GM12878 (cell line): ENCODE results near the gene CCDC32. TPM values are rescaled to one million over a fixed set of nuclear protein-coding genes. Genes with fewer than 3 reads are reported as not detected.

Experiments
- ATAC-seq: fragments of 200-7000 bp; cut with Tn5 transposase; 3 replicates; pipeline ENCODE4 v1.9.1; 2020; ENCODE audit warnings: mild to moderate bottlenecking, moderate library complexity
- BruUV-seq: library from RNA; stranded (reverse); fragments of 400-500 nt; replicated peaks from 2 replicates; lab custom pipeline; 2021; lab: Mats Ljungman, UMichigan
- CTCF ChIA-PET: fragments of 300-600 bp; sonication (Branson Sonifier 250); formaldehyde crosslinking; extraction: SDS; loops from one replicate; lab custom pipeline; 2021; ENCODE audit warnings: inconsistent platforms; lab: Yijun Ruan, JAX
- POLR2A ChIA-PET: fragments of 350-600 bp; formaldehyde crosslinking; extraction: SDS; loops from one replicate; lab custom pipeline; 2021; ENCODE audit warnings: inconsistent platforms; lab: Charles Lee
- RAD21 ChIA-PET: fragments of 300-600 bp; sonication (Branson Sonifier 250); formaldehyde crosslinking; loops from one replicate; lab custom pipeline; 2023; ENCODE audit warnings: antibody characterized with exemption; ENCODE audit not compliant: unreplicated experiment; lab: Charles Lee
- SMC1A ChIA-PET: fragments of 300-600 bp; sonication (Branson Sonifier 250); formaldehyde crosslinking; loops from one replicate; lab custom pipeline; 2023; ENCODE audit not compliant: unreplicated experiment, uncharacterized antibody; lab: Charles Lee
- DNase-seq: peaks from one replicate; pipeline ENCODE4 v3.0.0-alpha.2; 2011; ENCODE audit warnings: low read depth, low spot score
- FAIRE-seq: peaks from 3 replicates; lab custom pipeline; 2011; peaks lifted over from hg19 to GRCh38; lab: Jason Lieb, UNC
- H2AFZ ChIP-seq: 2 replicates; pipeline ENCODE4 v1.6.0; 2011; ENCODE audit warnings: low read depth, low read length, control low read depth; ENCODE audit not compliant: control insufficient read depth
- H3K27ac ChIP-seq: 2 replicates; pipeline ENCODE4 v1.5.1; 2011; ENCODE audit warnings: control low read depth; ENCODE audit not compliant: control insufficient read depth, insufficient read depth
- H3K27me3 ChIP-seq, 2 experiments: replicated peaks in 1 of 2; 2 replicates each; pipeline versions ENCODE4 v1.6.0 to v1.6.1; 2011; ENCODE audit warnings: low read length in 1 of 2; ENCODE audit not compliant: control insufficient read depth in 2 of 2, insufficient read depth in 2 of 2
- H3K36me3 ChIP-seq, 2 experiments: 2 replicates each; pipeline ENCODE4 v1.5.1; 2011; ENCODE audit warnings: low read length in 1 of 2; ENCODE audit not compliant: control insufficient read depth in 2 of 2, insufficient read depth in 2 of 2
- H3K4me1 ChIP-seq: 2 replicates; pipeline ENCODE4 v1.6.1; 2011; ENCODE audit warnings: mild to moderate bottlenecking, low read length, moderate library complexity, mixed read lengths; ENCODE audit not compliant: control insufficient read depth, insufficient read depth
- H3K4me2 ChIP-seq: 2 replicates; pipeline ENCODE4 v1.6.0; 2011; ENCODE audit warnings: control low read depth; ENCODE audit not compliant: control insufficient read depth, insufficient read depth
- H3K4me3 ChIP-seq: fragments of 200-600 bp; sonication (generic); 2 replicates; pipeline ENCODE4 v1.5.1; 2016
- H3K79me2 ChIP-seq: 2 replicates; pipeline ENCODE4 v1.6.0; 2011; ENCODE audit warnings: low read length; ENCODE audit not compliant: control insufficient read depth, insufficient read depth
- H3K9ac ChIP-seq: 2 replicates; pipeline ENCODE4 v1.8.0; 2011; ENCODE audit warnings: low read length, control low read depth, mixed read lengths; ENCODE audit not compliant: control insufficient read depth, insufficient read depth
- H3K9me3 ChIP-seq: replicated peaks from 3 replicates; pipeline ENCODE4 v1.5.1; 2011; ENCODE audit warnings: mild to moderate bottlenecking, low read length; ENCODE audit not compliant: control insufficient read depth, insufficient read depth
- H4K20me1 ChIP-seq: 2 replicates; pipeline ENCODE4 v1.6.0; 2011; ENCODE audit not compliant: control insufficient read depth, insufficient read depth
- BACH1 ChIP-seq: fragments of 450-650 bp; IDR thresholded peaks from 2 replicates; pipeline ENCODE4 v1.6.1; 2017; ENCODE audit warnings: mild to moderate bottlenecking, borderline replicate concordance
- EZH2 ChIP-seq: IDR thresholded peaks from 2 replicates; pipeline ENCODE4 v1.6.1; 2012; ENCODE audit warnings: low read depth, mild to moderate bottlenecking, control low read depth, inconsistent platforms, low read length, borderline replicate concordance; ENCODE audit not compliant: control insufficient read depth
- JUND ChIP-seq: IDR thresholded peaks from 2 replicates; pipeline ENCODE4 v1.6.1; 2012; ENCODE audit warnings: low read depth, mild to moderate bottlenecking, low read length, improper control_type of control experiment, moderate library complexity
- NR2C2 ChIP-seq: IDR thresholded peaks from 2 replicates; pipeline ENCODE4 v1.6.1; 2011; ENCODE audit warnings: borderline replicate concordance, low read depth; ENCODE audit not compliant: control insufficient read depth, insufficient read length
- RAD21 ChIP-seq: IDR thresholded peaks from 2 replicates; pipeline ENCODE4 v1.6.1; 2011; ENCODE audit warnings: mild to moderate bottlenecking, low read depth, low read length, moderate library complexity; ENCODE audit not compliant: insufficient read depth
- SMAD1 ChIP-seq: fragments of 450-650 bp; IDR thresholded peaks from 2 replicates; pipeline ENCODE4 v1.6.1; 2018; ENCODE audit warnings: mild to moderate bottlenecking, low read depth; ENCODE audit not compliant: partially characterized antibody
- SRF ChIP-seq, 2 experiments: IDR thresholded peaks; 2 replicates each; pipeline ENCODE4 v1.6.1; 2011; ENCODE audit warnings: low read depth in 2 of 2, low read length in 2 of 2, mild to moderate bottlenecking in 1 of 2, moderate library complexity in 1 of 2
- STAT3 ChIP-seq: IDR thresholded peaks from 2 replicates; pipeline ENCODE4 v1.6.1; 2011; ENCODE audit warnings: low read depth, low read length, improper control_type of control experiment
- WRNIP1 ChIP-seq: IDR thresholded peaks from 2 replicates; pipeline ENCODE4 v1.6.1; 2011; ENCODE audit warnings: low read depth, low read length, improper control_type of control experiment, borderline replicate concordance
- ZNF274 ChIP-seq: IDR thresholded peaks from one replicate; pipeline ENCODE4 v1.8.0; 2011; ENCODE audit not compliant: insufficient read length, insufficient read depth
- ZNF384 ChIP-seq: IDR thresholded peaks from 2 replicates; pipeline ENCODE4 v1.6.1; 2012; ENCODE audit warnings: low read depth, mild to moderate bottlenecking, low read length, improper control_type of control experiment, borderline replicate concordance
- WGBS: methylation state at CpG from one replicate; pipeline ENCODE4 v1.1.6; 2016; ENCODE audit warnings: low lambda C conversion rate; ENCODE audit not compliant: insufficient replicate concordance, insufficient coverage; ENCODE audit errors: missing lambda C conversion rate; 5-methylcytosine and 5-hydroxymethylcytosine counted together
- in situ Hi-C: fragments of 300-500 bp; cut with MboI; formaldehyde crosslinking; loops from 9 replicates; pipeline ENCODE4 v1.14.3; 2018; ENCODE audit warnings: mixed read lengths
- intact Hi-C: fragments of 100-400 bp; cut with micrococcal nuclease; formaldehyde crosslinking; loops from one replicate; pipeline ENCODE4 v1.14.2; 2022; ENCODE audit not compliant: unreplicated experiment
- polyA plus RNA-seq, 11 experiments: library from polyadenylated mRNA; depleted of rRNA in 4 of 11; unstranded in 6 of 11; stranded (reverse) in 5 of 11; fragments of >200 nt; fragmentation: Nextera tagmentation in 4 of 11; fragmentation: Illumina TruSeq in 1 of 11; extraction: Ambion mirVana in 4 of 11; extraction: Trizol in 1 of 11; gene quantifications; 1 replicate in 1 of 11; 2 replicates in 10 of 11; pipeline versions ENCODE4 v1.2.1 to v1.2.3, GENCODE V29; 2011 to 2016; ENCODE audit warnings: inconsistent platforms in 2 of 11, missing spikeins in 2 of 11, low read depth in 1 of 11
- total RNA-seq, 4 experiments: library from RNA; depleted of rRNA in 3 of 4; stranded (reverse); fragments of >200 nt in 3 of 4; fragmentation: Illumina TruSeq in 1 of 4; extraction: Trizol in 1 of 4; gene quantifications; 2 replicates each; pipeline versions ENCODE4 v1.2.1 to v1.2.3, GENCODE V29; 2013 to 2021
- TF ChIP-seq, protein P1 (sequence below): fragments of 450-650 bp; formaldehyde crosslinking; IDR thresholded peaks from 2 replicates; pipeline ENCODE4 v1.4.0; 2020; ENCODE audit warnings: mild to moderate bottlenecking, moderate library complexity
- TF ChIP-seq, protein P2 (sequence below): IDR thresholded peaks from 2 replicates; pipeline ENCODE4 v1.6.1; 2011; ENCODE audit warnings: low read depth, low read length, improper control_type of control experiment, borderline replicate concordance

CCDC32 gene
- total and polyA plus RNA-seq, 10 of the 15 experiments (the other 5 are each of a cell fraction or from before 2014, with no cell fraction given) = 30.2 to 74.3 (median 46.5) TPM

DNA sequence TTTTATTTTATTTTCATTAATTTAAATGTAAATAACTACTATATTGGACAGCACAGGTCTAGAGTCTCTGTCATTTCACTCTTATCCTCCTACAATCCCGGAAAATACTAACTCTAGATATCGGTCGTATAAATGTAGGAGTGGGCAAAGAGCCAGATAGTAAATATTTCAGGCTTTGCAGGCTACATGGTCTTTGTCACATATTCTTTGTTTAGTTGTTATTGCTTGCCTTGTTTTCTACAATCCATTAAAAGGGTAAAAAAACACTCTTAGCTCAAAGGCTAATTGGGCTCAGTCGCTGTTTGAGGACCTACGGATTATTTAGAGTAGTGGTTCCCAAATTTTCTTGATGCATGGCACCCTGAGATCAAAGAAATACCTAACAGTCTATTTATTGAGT, 30.9 kb upstream of the CCDC32 start:
- H3K9me3 ChIP-seq = no peaks in the 10 kb centered on the region
- H2AFZ ChIP-seq = peak overlapping the region; percentile 21
- no peak for FAIRE-seq
- peak overlapping the region; percentile 60; the same call in 1 of the 2 replicates for H3K4me3 ChIP-seq
- no TSS peak for BruUV-seq
- H3K27me3 ChIP-seq = no peaks in the 10 kb centered on the region
- 97% methylated on average over 5 of the region's 5 CpGs for WGBS
- peaks cover 58% of the 10 kb centered on the region for H3K79me2 ChIP-seq
- CTCF ChIA-PET = no interaction called here
- in situ Hi-C loops = no loop called here
- RAD21 ChIA-PET = interaction anchor here (1.2 kb wide), 2 partner anchors 31 to 42 kb away, joined by 4 to 7 read pairs; partner anchors contain the start of gene CCDC32
- H3K27ac ChIP-seq = no peak overlapping the region
- no peak for DNase-seq
- intact Hi-C loops = loop anchor here (2.0 to 10.0 kb wide), 4 partner anchors 77 to 279 kb away; partner anchors contain the start of genes BAHD1, RAD51 and RHOV
- no peak for TF ChIP-seq WRNIP1
- TF ChIP-seq, protein P1, sequence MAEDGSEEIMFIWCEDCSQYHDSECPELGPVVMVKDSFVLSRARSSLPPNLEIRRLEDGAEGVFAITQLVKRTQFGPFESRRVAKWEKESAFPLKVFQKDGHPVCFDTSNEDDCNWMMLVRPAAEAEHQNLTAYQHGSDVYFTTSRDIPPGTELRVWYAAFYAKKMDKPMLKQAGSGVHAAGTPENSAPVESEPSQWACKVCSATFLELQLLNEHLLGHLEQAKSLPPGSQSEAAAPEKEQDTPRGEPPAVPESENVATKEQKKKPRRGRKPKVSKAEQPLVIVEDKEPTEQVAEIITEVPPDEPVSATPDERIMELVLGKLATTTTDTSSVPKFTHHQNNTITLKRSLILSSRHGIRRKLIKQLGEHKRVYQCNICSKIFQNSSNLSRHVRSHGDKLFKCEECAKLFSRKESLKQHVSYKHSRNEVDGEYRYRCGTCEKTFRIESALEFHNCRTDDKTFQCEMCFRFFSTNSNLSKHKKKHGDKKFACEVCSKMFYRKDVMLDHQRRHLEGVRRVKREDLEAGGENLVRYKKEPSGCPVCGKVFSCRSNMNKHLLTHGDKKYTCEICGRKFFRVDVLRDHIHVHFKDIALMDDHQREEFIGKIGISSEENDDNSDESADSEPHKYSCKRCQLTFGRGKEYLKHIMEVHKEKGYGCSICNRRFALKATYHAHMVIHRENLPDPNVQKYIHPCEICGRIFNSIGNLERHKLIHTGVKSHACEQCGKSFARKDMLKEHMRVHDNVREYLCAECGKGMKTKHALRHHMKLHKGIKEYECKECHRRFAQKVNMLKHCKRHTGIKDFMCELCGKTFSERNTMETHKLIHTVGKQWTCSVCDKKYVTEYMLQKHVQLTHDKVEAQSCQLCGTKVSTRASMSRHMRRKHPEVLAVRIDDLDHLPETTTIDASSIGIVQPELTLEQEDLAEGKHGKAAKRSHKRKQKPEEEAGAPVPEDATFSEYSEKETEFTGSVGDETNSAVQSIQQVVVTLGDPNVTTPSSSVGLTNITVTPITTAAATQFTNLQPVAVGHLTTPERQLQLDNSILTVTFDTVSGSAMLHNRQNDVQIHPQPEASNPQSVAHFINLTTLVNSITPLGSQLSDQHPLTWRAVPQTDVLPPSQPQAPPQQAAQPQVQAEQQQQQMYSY = no peak
- TF ChIP-seq BACH1 = no peak
- TF ChIP-seq STAT3 = no peak
- no peak for TF ChIP-seq RAD21
- TF ChIP-seq ZNF384 = no peak
- TF ChIP-seq JUND = no peak
- TF ChIP-seq, protein P2, sequence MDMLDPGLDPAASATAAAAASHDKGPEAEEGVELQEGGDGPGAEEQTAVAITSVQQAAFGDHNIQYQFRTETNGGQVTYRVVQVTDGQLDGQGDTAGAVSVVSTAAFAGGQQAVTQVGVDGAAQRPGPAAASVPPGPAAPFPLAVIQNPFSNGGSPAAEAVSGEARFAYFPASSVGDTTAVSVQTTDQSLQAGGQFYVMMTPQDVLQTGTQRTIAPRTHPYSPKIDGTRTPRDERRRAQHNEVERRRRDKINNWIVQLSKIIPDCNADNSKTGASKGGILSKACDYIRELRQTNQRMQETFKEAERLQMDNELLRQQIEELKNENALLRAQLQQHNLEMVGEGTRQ = no peak
- TF ChIP-seq EZH2 = no peak
- no peak for TF ChIP-seq ZNF274
- TF ChIP-seq SRF (IDR thresholded peaks at IDR 0.05; ENCODE audit: low read depth in 2 of 2, low read length in 2 of 2) = no peak
- no peak for TF ChIP-seq SMAD1
- no peak for TF ChIP-seq NR2C2
- TF ChIP-seq, all 136 proteins: peak for 0
- Histone ChIP-seq H3K9ac (no peak overlapping the region), H3K4me1 (peaks cover 6% of the 10 kb centered on the region; the same call in 1 of the 2 replicates), H4K20me1 (no peaks in the 10 kb centered on the region), H3K36me3 (no peaks in the 10 kb centered on the region), H3K4me2 (peak overlapping the region; percentile 58)
- SMC1A ChIA-PET = interaction anchor here (1.0 to 1.6 kb wide), 4 partner anchors 30 to 283 kb away, joined by 3 to 6 read pairs (median 4); partner anchors contain the start of gene CCDC32
- POLR2A ChIA-PET = interaction anchor here (1.0 to 1.5 kb wide), 4 partner anchors 10 to 53 kb away, joined by 3 to 7 read pairs (median 4); partner anchors contain the start of genes CCDC32 and RPUSD2
- no peak for ATAC-seq
